Stomach (tissue), 4 donors: ENCODE results near the gene MALAT1.
"Not testable (repeated sequence)": the region's sequence is repeated elsewhere in the genome, so short reads cannot be mapped to it uniquely, and the experiment has no call there.

ENCODE experiments used
- CTCF ChIP-seq, 7 experiments: fragments of 450-650 bp in 4 of 7; fragments of 200-600 bp in 3 of 7; sonication (generic) in 3 of 7; IDR thresholded peaks; one replicate each; pipeline ENCODE4 v1.5.1; 2016 to 2019; ENCODE audit warnings: antibody characterized with exemption in 7 of 7, control low read depth in 2 of 7, mild to moderate bottlenecking in 1 of 7
- POLR2A ChIP-seq, 4 donors: fragments of 450-650 bp; IDR thresholded peaks; one replicate each; pipeline ENCODE4 v1.6.1; 2016; ENCODE audit warnings: antibody characterized with exemption in 4 of 4, control low read depth in 2 of 4, mild to moderate bottlenecking in 1 of 4, moderate library complexity in 1 of 4
- POLR2AphosphoS5 ChIP-seq, 3 donors: sonication (generic); formaldehyde crosslinking; IDR thresholded peaks; one replicate each; pipeline ENCODE4 v1.6.1; 2016; ENCODE audit warnings: antibody characterized with exemption in 3 of 3

- TF ChIP-seq CTCF, POLR2A, POLR2AphosphoS5 (IDR thresholded peaks at IDR 0.05): not testable (repeated sequence)
Measured at GRCh38 chr11:65467306-65467705, 31.5 kb upstream of the MALAT1 start.
